GM18526 (cell line): ENCODE measurements around the gene UROC1.

Source experiments
- POLR2A ChIP-seq: IDR thresholded peaks from 3 replicates; pipeline ENCODE4 v1.6.1; 2011; ENCODE audit not compliant: insufficient read length; ENCODE audit errors: extremely low read depth

Gene UROC1

GRCh38 chr3:126551121-126551838 is 33.7 kb upstream of the UROC1 start:
- TF ChIP-seq POLR2A = no peak

GRCh38 chr3:126550488-126551051 is 33.0 kb upstream of the UROC1 start:
- TF ChIP-seq POLR2A = no peak

GRCh38 chr3:126549861-126550487 is 32.4 kb upstream of the UROC1 start:
- no peak for TF ChIP-seq POLR2A

- TF ChIP-seq POLR2A = no peak
Measured at GRCh38 chr3:126548556-126549466, 31.2 kb upstream of the UROC1 start.

- TF ChIP-seq POLR2A = no peak
Measured at GRCh38 chr3:126547721-126548120, 30.1 kb upstream of the UROC1 start.

- TF ChIP-seq POLR2A = no peak
Measured at GRCh38 chr3:126546549-126547239, 29.1 kb upstream of the UROC1 start.

- no peak for TF ChIP-seq POLR2A
Measured at GRCh38 chr3:126546013-126546412, 28.4 kb upstream of the UROC1 start.

GRCh38 chr3:126545544-126545943 is 28.0 kb upstream of the UROC1 start:
- no peak for TF ChIP-seq POLR2A

- TF ChIP-seq POLR2A = no peak
Measured at GRCh38 chr3:126544596-126545281, 27.2 kb upstream of the UROC1 start.

- TF ChIP-seq POLR2A = no peak
Measured at GRCh38 chr3:126543457-126544061, 26.0 kb upstream of the UROC1 start.

GRCh38 chr3:126542340-126543241 is 25.0 kb upstream of the UROC1 start:
- TF ChIP-seq POLR2A = no peak

GRCh38 chr3:126541628-126542339 is 24.2 kb upstream of the UROC1 start:
- no peak for TF ChIP-seq POLR2A
